DLD1 (cell line): ENCODE results near the gene HSPB7.
"Not testable (repeated sequence)": the region's sequence is repeated elsewhere in the genome, so short reads cannot be mapped to it uniquely, and the experiment has no call there.

ENCODE experiments used
- in situ Hi-C: cut with HindIII; loops from 2 replicates; pipeline ENCODE4 v1.10.0; 2017; ENCODE audit warnings: low sequenced_read_pairs

The HSPB7 gene

DNA sequence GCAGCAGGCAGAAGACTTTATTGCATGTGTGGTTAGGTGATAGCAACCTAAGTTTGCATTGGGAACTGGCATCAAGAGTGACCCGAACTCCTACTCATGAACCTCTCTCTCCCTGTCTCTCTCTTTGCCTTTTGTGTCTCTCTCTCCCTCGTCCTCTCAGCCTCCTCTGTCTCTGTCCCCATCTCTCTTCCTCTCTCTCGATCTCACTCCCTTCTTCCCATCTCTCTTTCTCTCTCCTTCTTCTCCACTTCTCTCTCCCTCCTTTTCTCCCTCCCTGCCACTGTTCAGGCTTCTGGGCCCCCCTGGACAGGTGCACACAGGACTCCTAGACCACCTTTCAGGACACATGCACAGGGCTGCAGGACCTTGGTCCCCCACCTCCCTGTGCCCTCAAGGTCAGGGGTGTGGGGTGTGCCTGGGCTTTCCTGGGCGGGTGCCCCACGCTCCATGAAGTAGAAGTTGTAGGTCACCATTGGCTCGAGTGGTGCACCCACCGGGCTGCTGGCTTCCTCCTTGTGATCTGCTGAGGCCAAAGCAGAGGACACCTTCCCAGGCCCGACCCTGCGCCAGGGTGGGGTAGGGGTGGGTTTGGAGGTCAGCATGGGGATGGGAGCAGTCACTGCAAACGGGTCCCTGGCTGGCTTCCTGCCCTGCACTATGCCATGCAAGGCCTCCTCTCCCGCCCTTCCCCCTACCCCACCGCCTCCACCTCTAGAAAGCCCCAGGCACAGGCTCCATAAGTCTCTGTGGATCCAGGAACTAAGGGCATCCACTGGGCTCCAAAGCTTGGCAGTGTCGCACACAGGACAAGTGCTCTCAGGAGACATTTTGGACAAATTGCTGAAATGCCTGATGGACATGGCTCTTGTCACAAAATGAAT lies 28.7 kb downstream of the HSPB7 start:
- in situ Hi-C loops, result no loop called here

DNA sequence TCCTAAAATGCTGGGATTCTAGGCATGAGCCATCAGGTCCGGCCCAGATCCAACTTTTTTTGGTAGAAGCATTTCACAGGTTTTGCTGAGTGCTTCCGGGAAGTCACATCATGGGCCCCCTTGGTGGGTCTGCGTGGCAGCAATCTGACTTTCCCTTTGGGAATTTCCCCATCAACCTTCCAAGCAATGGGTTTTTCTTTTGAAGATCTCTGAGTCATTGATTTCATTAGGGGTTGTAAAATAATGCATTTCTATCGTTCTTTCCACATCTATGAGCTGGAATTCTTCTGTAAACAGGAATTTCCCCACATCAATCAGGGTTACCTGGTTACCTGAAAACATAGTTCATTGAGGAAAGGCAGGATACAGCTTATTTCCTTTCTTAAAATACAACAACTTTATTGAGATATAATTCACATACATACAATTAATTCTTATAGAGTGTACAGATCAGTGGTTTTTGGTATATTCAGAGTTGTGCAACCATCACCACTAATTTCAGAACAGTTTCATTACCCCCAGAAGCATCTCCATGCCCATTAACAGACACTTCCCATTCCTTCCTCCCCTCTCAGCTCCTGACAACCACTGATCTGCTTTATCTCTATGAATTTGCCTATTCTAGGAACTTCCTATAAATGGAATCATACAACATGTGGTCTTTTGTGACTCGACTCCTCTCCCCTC lies 32.1 kb downstream of the HSPB7 start:
- in situ Hi-C loops, result no loop called here

DNA sequence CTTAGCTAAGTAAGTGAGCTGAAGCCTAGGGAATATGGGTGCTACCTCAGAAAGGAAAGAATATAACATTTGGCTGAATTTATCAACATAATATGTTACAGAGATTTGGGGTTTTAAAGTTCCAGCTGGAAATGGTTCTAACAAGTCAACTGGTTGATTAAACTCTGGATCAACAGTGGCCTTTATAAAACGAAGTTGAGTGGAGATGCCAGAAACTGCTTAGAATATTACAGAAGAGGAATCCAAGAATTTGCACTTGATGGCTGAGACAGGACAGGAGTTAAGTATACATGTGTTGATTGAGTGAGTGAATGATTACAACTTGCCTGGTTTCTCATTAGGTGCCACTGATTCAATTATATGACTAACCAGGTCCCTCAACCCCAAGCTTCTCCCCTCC lies 34.6 kb downstream of the HSPB7 start:
- in situ Hi-C loops, result no loop called here

DNA sequence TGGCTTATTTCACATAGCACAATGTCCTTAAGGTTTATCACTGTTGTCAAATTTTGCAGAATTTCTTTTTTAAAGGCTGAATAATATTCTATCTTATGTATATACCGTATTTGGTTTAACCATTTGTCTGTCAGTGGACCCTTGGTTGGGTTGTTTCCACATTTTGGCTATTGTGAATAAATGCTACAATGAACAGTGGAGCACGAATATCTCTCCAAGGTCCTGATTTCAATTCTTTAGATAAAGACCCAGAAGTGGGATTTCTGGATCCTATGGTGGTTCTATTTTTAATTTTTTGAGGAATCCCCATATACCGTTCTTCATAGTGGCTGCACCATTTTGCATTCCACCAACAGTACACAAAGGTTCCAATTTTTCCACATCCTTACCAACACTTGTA lies 36.2 kb downstream of the HSPB7 start:
- in situ Hi-C loops, result no loop called here

DNA sequence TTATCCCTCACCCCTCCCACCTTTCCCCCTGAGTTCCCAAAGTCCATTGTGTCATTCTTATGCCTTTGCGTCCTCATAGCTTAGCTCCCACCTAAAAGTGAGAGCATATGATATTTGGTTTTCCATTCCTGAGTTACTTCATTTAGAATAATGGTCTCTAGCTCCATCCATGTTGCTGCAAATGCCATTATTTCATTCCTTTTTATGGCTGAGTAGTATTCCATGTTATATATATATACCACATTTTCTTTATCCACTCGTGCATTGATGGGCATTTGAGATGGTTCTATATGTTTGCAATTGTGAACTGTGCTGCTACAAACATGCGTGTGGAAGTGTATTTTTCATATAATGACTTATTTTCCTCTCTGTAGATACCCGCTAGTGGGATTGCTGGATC lies 39.9 kb downstream of the HSPB7 start:
- in situ Hi-C loops, result not testable (repeated sequence)

DNA sequence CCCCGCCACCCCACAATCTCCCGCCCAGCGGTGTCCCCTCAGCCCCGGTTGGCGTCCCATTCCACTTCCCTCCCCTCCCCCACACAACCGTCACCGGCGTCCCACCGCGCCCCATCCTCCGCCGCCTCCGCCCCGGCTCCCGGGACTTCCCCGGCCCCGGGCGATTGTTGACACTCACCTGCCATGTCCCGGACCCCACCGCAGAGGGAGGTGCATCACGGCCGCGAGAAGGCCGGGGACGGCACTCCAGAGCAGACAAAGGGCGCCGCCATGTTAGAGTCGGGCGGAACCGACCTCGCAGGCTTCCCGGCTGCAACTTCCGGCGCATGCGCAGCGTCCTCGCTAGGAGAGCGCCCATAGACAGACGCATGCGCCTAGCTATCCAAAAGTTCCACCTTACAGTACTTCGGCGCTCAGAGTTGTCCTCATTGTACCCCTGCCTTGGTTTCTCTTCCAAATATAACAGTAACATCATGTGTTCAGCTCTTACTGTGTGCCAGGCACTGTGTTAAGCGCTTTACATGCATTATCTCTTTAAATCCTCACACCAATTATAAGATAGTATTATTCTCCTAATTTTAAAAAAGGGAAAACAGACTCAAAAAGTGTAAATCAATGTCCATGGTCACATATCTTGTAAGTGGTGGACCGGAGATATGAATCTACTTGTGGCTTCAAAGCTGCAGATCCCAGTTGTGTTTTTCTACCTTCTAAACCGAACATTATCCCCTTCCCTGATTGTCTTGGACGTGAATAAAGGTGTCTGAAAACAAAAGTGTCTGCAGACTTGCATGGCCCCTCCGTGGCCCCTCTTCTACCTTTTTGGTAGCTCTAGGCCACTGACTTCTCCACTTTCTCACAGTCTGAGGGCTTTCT lies 41.8 kb downstream of the HSPB7 start, which contains the start of gene ZBTB17:
Gene ZBTB17 (minus strand): TSS at position 297 of the 876 bp plus-strand sequence. CDS start 27,606 bp downstream, outside the sequence.
- in situ Hi-C loops, result no loop called here

DNA sequence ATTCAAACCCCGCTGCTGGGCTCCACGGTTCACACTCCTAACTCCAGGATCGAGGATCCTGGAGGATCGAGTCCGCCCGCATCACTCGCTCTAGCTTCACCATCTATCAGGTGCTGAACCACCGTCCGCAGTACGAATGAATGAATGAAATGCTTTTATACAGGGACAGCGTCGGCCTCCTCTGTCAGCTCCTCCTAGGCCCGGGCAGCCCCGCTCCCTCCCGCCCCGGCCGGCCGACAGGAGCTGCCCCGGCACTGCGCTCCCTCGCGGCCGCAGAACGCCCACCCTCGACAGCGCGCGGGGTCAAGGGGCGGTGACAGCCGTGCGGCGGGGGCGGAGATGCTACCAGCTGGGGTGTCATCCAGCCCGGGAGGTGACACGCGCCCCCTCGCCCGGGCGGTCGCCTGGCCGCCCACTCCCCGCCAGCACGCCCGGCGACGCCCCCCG lies 42.5 kb downstream of the HSPB7 start:
- in situ Hi-C loops, result no loop called here

DNA sequence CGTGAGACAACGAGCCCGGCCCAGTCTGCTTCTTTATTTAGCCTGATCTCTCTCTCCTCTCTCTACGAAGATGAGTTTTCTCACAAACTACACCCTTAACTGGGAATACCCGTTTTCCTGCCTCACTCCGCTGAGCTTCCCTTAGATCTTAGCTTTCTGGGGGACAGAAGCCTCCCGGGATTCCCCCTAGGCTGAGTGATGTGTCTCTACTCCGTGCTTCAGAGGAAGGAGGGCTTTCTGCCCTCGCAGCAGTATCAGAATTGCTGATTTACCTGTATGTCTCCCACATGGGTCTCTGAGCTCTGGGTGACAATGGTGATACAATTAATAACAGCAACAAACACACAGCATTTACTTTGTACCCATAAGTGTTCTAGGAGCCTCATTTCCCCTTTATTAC lies 43.0 kb downstream of the HSPB7 start:
- in situ Hi-C loops, result no loop called here

DNA sequence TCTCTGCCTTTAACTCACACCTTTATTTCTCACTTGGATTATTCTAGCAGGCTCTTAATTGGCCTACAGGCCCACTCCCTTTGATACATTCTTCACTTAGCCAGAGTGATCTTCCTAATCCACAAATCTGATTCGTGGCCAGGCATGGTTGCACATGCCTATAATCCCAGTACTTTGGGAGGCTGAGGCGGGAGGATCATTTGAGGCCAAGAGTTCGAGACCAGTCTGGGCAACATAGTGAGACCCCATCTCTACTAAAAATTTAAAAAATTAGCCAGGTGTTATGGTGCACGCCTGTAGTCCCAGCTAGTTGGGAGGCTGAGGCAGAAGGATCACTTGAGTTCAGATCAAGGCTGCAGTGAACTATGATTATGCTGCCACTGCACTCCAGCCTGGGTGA lies 44.1 kb downstream of the HSPB7 start:
- in situ Hi-C loops, result no loop called here

DNA sequence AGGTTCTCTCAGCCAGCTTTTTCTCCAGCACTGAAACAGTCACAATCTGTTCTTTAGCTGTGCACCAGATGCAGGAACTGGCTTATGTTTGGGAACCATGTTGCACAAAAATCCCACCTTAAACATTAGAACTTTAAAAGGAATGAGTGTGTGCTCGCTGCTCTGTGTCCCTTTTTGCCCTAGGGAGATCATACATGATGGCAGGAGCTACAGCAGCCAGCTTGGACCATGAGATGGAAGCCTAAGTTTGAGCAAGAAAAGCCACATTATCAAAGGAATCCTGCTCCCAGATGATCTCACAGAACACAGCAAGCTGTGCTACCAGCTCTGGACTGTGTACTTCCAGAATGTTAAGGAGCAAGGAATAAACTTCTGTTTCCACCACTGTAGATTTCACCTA lies 45.4 kb downstream of the HSPB7 start:
- in situ Hi-C loops, result no loop called here

DNA sequence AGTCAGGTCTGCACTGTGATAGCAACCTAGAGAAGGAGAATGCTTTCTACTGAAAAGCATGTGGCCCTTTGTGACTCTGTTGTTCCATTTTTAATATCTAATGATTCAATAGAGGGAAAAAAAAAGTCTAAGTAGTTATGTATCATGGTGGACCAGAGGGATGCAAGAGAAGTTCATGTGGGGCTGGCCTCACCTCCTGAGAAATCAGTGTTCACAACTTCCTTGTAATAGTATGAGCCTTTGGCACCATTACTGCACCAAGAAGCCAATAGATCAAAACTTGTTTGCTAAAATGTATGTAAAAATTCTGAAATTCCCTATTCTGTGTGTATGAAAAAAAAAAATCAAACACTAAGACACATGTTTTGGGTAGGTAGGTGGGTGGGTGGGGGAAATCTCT lies 46.9 kb downstream of the HSPB7 start:
- in situ Hi-C loops, result no loop called here

DNA sequence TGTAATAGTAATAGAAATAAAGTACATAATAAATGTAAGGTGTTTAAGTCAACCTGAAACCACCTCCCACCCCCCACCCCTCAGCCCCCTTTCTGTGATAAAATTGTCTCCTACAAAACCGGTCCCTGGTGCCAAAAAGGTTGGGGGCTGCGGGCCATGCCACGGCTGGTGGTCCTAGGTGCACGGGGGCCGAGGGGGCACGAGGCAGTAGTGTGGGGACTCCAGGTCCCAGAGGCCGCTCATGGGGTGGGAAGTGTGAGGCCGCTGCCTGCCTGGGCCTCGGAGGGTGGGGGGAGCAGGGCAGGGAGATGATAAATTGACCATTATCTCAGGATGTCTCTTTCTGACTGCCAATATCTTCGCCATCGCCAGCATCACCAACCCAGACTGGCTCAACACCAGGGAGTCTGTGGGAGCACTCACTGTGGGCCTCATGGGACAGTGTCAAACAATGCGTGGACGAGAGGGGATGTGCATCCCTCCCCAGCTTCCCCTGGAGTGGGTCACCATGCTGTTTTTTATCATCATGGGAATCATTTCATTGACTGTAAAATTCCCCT lies 48.4 kb downstream of the HSPB7 start:
- in situ Hi-C loops, result no loop called here

DNA sequence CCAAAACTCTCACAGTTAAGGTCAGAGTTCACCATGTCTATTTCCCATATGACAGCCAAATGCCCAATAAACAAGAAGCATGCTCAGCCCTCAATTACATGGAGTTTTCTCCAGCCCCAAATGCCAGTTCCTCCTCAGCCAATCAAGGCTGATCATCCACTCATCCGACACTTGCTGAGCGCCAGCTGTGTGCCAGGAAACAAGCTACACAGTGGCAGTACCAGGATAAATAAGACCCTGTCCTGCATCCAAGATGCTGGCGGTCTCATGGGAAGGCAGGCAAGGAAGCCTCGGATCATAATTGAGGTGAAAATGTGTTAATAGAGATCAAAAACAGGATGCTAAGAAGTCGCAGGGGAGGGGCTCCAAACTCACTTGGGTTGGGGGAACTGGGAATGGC lies 49.7 kb downstream of the HSPB7 start:
- in situ Hi-C loops, result no loop called here

DNA sequence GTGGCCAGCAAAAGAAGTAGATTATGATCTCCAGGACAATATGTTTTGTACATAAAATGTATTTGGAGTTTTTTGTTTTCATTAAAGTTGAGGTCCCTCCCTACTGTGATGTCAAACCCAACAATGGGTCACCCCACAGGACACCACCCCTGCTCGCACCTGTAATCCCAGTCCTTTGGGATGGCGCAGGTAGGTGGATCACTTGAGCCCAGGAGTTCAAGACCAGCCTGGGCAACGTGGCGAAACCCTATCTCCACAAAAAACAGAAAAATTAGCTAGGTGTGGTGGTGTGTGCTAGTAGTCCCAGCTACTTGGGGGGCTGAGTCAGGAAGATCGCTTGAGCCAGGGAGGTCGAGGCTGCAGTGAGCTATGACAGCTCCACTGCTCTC lies 50.9 kb downstream of the HSPB7 start:
- in situ Hi-C loops, result no loop called here

DNA sequence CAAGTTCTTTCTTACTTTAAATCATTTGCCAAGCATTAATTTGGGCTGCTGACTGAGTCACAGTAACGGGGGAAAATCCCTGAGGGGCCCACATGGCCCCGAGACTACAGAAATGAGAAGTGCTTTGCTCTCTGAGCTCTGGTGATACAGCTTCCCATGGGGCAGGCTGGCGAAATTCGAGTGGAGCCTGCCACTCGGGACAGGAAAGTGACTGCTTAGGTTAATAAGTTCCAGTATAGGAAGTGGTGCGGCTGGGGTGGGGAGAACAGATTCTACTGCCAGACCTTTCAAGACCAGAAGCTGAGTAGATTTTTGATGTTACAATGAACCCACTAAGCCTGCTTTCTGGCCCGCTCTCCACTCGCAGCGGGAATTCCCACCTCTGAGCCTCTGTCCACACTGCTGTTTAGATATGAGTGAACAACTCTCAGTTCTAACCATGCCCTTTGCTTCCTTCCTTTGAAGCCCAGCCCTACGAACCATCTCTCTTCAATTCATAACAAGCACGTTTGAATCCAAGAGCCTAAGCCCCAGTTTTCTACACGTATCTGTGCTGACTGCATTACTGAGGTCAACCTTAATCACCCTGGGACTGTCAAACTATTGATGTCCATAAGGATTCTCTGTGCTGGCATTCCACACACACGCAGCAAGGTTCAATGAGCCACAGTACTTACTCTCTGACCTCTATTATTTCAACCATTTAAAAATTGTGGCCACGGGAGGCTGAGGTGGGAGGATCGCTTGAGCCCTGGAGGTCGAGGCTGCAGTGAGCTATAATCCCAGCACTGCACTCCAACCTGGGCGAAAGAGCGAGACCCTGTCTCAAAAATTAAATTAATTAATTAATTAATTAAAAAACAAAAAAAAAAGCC lies 51.5 kb downstream of the HSPB7 start:
- in situ Hi-C loops, result no loop called here

DNA sequence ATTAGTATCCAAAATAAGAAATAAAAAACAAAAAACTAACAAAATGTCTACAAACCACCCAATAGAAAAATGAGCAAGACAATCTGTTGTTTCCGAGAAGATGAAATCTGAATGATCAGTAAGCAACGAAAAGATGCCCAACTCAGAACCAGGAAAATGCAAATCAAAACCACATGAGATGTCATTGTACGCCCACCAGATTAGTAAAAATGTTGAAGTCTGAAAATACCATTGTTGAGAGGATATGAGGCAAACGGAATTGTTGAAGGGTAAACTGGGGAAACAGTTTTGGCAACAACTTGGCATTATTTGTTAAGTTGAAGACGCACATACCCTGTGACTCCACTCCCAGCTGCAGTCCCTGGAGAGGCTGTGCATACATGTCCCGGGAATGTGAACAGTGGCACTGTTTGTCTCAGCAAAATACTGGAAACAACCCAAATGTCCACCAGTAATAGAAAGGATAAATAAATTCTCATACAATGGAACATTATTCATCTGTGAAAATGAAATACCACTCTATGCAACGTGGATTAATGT lies 52.5 kb downstream of the HSPB7 start:
- in situ Hi-C loops, result no loop called here
